Endometrial microvascular endothelial cells (primary cell): Measurements from ENCODE around the gene RASGEF1C. TPM values are rescaled to one million over a fixed set of nuclear protein-coding genes. Genes with fewer than 3 reads are reported as not detected.

ENCODE experiments used
- in situ Hi-C: cut with HindIII; loops from 2 replicates; pipeline ENCODE4 v1.10.0; 2017; ENCODE audit warnings: low sequenced_read_pairs, low pct_unique_long_range_greater_than_20kb; ENCODE audit errors: inconsistent ontology term
- total RNA-seq: library from RNA; depleted of rRNA; stranded (reverse); fragments of >200 nt; gene quantifications from one replicate; pipeline ENCODE4 v1.2.3, GENCODE V29; 2015; ENCODE audit errors: inconsistent ontology term

The RASGEF1C gene
- total RNA-seq, 1 donor from 2014 or later = not detected

- in situ Hi-C loops = no loop called here
These were observed 93.5 kb downstream of the RASGEF1C start for GRCh38 chr5:180115326-180116076.

- in situ Hi-C loops = no loop called here
These were observed 94.6 kb downstream of the RASGEF1C start for GRCh38 chr5:180114304-180115003.

DNA sequence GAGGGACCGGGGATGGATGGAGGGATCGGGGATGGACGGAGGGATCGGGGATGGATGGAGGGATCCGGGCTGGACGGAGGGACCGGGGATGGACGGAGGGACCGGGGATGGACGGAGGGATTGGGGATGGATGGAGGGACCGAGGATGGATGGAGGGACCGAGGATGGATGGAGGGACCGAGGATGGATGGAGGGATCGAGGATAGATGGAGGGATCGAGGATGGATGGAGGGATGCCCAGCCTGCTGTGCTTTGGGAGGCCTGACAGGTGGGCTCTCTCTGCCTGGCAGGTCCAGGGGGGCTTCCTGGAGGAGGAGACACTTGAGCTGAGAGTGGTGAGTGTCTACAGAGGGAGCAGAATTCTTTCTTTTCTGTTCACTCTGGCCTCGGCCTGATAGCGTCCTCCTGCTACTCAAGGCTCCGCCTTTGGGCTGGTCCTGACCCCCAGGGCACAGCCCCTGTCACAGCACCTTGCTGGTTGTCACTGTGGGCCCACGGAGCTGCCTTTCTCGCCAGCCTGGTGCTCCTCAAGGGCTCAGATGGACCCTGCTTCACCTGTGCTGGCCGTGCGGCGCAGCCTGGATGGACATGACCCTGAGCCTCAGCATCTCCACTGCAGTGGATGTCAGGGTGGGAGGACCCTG, 95.2 kb downstream of the RASGEF1C start:
- in situ Hi-C loops = no loop called here

DNA sequence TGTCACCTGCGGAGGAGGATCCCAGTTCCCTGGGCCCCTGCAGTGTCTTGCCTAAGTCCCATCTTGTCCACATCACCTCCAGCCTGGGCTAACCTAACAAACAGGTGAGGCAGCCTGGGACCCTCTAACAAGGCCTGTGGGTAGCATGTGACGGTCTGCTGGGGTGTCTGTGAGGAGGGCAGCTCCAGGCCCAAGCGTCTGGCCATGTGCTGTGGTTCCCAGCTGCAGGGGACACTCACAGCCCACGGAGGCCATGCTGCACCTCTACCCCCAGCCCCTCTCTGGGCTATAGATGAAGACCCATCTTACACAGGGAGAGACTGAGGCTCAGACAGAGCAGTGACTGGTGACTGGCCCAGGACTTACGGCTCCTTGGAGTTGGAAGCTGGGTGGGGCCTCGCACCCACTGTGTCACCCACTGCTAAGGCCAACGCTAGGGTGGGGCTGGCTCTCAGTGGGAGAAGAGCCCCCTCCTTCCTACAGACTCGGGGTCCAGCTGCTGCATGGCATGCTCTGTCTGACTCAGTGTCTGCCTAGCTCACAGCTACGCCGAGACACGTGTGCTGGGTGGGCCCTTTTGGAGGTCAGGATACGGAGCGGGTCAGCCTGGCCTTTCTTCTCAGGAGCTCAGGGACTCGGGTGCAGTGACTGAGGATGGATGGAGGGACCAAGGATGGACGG, 96.7 kb downstream of the RASGEF1C start:
- in situ Hi-C loops = no loop called here

GRCh38 chr5:180111273-180112002, 97.6 kb downstream of the RASGEF1C start:
- in situ Hi-C loops = no loop called here

- in situ Hi-C loops = no loop called here
These were observed 99.1 kb downstream of the RASGEF1C start for GRCh38 chr5:180109920-180110319.

- in situ Hi-C loops = no loop called here
These were observed 102.0 kb downstream of the RASGEF1C start for GRCh38 chr5:180107005-180107404.

GRCh38 chr5:180105827-180106312, 103.1 kb downstream of the RASGEF1C start:
- in situ Hi-C loops = no loop called here

GRCh38 chr5:180104168-180104530, 104.9 kb downstream of the RASGEF1C start:
- in situ Hi-C loops = no loop called here

DNA sequence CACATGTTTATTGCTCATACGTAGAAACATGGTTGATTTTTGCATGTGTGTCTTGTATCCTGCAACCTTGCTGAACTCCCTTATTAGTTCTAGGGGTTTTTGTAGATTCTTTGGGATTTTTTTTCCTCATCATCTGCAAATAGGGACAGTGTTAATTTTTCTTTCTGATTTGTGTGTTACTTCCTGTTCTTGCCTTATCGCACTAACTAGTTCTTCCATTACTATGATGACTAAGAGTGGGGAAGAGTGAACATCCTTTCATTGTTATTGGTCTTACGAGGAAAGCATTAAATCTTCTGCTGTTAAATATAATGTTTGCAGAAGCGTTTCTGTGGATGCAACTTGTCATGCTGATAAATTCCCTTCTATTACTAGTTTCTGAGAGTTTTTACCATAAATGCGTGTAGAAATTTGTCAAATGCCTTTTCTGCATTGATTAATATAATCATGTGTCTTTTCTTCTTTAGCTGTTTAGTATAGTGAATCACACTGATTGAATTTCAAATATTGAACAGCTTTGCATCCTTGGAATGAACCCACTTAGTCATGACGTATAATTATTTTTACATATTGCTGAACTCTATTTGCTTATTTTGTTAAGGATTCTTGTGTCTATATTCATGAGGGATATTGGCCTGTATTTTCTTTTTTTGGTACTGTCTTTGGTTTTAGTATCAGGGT, 105.4 kb downstream of the RASGEF1C start:
- in situ Hi-C loops = no loop called here

GRCh38 chr5:180102636-180103035, 106.4 kb downstream of the RASGEF1C start:
- in situ Hi-C loops = no loop called here

GRCh38 chr5:180101451-180102105, 107.4 kb downstream of the RASGEF1C start:
- in situ Hi-C loops = no loop called here

- in situ Hi-C loops = no loop called here
These were observed 108.2 kb downstream of the RASGEF1C start for GRCh38 chr5:180100621-180101450.

- in situ Hi-C loops = no loop called here
These were observed 109.0 kb downstream of the RASGEF1C start for GRCh38 chr5:180099733-180100611.

GRCh38 chr5:180098991-180099732, 109.8 kb downstream of the RASGEF1C start:
- in situ Hi-C loops = no loop called here
